Sciatic nerve (tissue), 2 donors: ENCODE results near the gene GHRL. TPM values are rescaled to one million over a fixed set of nuclear protein-coding genes. Genes with fewer than 3 reads are reported as not detected.

Source experiments
- ATAC-seq: fragments of 200-7000 bp; cut with Tn5 transposase; one replicate; pipeline ENCODE4 v1.9.1; 2020; ENCODE audit warnings: mild to moderate bottlenecking, moderate library complexity
- DNase-seq: peaks from one replicate; pipeline ENCODE4 v3.0.0-alpha.2; 2020; ENCODE audit warnings: low spot score
- intact Hi-C: fragments of 100-400 bp; cut with DNase I; formaldehyde crosslinking; loops from one replicate; pipeline ENCODE4 v1.14.2; 2022
- total RNA-seq: library from RNA; stranded (reverse); fragmentation: NEBNext Ultra II Directional; extraction: Animal tissue kit (Norgen Biotek cat#: 25700); gene quantifications from one replicate; pipeline ENCODE4 v1.2.1, GENCODE V29; 2021
- donor health status: DM: no; HTN: no; CAD: no.
- donor health status: DM: no; HTN: no; CAD: no.

Gene GHRL, protein sequence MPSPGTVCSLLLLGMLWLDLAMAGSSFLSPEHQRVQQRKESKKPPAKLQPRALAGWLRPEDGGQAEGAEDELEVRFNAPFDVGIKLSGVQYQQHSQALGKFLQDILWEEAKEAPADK
- total RNA-seq = 2.1 TPM

DNA sequence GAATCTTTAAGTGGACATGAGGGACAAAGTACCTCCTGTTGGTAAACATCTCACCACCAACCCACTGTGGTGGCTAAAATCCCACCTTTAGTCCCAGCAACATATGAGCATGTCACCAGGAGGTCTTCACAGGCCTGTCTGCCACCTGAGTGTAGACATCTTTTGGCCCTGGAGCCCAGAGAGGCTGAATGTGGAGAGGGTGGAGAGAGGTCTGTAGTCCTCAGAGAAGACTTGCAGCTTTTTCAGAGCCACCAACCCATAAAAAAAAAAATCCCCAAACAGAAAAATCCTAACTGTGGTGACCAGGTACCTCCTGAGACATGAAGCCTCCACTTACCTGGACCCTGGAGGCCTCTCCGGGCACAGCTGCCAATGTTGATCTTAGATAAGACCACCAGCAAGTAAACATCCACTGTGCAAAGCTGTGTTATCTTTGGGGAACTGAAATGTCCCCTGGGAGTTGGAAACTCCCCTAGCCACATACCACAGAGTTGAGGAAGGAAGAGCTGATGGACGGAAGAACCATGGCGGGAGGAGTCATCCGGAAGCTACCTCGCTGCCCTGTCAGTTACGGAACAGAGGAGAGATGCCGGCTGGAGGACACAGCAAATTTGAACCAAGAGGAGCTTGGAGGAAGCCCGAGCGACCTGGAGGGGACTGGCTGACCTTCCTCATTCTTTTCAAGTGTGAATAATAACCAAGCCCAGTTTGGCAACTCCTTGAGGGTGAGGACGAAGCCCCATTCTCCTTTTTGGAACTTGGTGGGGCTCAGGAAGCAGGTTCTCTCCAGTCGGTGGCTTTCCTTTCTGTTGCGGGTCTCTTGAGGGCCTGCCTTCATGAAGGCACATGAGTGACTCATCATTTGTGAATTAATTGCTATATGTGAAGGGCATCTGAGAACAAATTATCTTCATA lies at the start of gene GHRL:
Gene GHRL, minus strand, starts transcription at position 443 of the 915 bp plus-strand sequence. CDS start 2,767 bp downstream, outside the sequence.
- DNase-seq = no peak
- no peak for ATAC-seq
- intact Hi-C loops = no loop called here

DNA sequence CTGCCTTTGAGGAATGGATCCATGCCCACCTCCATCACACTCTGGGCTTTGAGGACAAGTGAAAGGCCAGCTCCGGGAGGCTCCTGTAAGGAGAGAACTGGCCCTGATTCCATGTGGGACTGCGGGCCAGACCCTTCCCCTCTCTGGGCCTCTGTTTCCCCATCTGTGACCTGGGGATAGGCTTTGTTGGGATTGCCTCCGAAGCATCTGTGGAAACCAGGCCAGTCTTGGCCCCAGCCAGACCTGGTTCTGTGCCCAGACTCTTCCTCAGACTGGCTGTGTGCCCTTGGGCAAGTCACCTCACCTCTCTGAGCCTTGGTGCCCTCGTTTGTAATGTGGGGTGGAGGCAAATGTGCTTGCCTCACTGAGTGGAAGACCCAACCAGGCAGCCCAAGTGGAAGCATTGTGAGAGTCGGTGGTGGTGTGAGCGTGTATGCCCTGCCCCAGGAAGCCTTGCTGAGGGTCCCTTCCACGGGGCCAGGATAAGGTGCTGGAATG lies 49.2 kb upstream of the GHRL start:
- ATAC-seq (no peak), DNase-seq (no peak)
- intact Hi-C loops = loop anchor here (5.0 kb wide), 1 partner anchor 395 kb away; no protein-coding TSS in a partner anchor

DNA sequence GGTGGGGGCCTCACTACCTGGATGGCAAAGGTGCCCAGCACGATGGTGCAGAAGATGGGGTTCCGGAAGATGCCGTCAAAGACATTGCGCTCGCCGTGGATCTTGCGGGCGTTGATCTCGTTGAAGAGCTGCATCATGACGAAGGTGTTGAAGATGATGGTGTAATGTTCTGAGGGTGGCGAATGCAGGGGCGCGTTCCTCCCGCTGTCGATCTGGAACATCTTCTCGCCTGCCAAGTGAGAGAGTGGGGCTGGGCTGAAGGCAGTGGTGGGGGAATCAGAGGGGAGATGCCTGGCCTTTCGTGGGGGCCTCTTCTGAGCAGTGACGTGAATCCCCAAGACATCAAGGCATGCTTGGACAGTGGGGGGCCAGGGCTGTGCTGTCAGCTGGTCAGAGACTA lies 47.7 kb upstream of the GHRL start:
- DNase-seq (no peak), ATAC-seq (no peak)
- intact Hi-C loops = loop anchor here (5.0 kb wide), 1 partner anchor 397 kb away; no protein-coding TSS in a partner anchor

DNA sequence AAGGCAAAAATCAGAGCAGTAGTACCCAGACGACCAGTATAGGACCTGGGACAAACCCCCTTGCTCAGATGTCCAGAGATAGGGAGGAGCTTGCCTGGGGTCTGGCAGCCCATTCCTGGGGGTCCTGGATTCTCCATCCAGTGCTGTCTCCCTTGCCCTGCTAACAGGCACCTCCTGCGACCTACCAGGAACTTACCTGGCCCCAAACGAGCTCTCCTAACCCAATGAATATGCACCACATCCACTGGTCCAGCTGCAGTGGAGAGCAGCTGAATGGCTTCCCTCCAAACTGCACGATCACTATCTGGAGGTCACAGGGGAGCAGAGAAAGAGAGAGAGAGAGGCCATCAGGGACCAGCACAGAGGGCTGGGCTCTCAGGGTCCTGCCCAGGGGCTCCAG lies 47.3 kb upstream of the GHRL start:
- intact Hi-C loops = loop anchor here (5.0 kb wide), 1 partner anchor 397 kb away; no protein-coding TSS in a partner anchor
- ATAC-seq (no peak), DNase-seq (no peak)

DNA sequence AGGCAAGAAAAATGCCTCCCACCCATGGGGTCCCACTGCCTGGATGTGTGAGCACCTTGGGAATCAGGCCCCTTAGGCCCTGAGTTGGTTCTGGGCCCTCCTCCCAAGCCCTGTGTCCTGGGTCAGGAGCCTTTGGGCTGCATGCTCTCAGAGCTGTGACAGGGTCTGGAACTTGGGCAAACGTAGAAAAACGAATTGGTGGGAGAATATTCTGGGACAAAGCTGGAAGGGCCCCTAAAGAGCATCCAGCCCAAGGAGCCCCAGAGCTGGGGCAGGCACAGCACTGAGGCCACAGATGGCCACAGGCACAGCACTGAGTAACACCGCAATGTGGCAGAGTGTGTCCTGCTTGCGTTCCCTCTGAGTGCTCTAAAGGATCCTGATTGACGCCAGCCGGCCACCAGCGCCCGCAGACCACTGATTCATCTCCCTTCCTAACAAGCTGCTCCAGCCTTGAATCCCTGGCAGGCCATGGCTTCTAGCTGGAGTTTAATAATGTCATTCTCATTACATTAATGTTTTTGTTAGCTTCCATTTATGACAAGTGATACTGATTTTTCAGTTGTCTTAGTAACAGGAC lies 46.7 kb upstream of the GHRL start:
- no peak for ATAC-seq
- intact Hi-C loops = no loop called here
- DNase-seq = no peak

DNA sequence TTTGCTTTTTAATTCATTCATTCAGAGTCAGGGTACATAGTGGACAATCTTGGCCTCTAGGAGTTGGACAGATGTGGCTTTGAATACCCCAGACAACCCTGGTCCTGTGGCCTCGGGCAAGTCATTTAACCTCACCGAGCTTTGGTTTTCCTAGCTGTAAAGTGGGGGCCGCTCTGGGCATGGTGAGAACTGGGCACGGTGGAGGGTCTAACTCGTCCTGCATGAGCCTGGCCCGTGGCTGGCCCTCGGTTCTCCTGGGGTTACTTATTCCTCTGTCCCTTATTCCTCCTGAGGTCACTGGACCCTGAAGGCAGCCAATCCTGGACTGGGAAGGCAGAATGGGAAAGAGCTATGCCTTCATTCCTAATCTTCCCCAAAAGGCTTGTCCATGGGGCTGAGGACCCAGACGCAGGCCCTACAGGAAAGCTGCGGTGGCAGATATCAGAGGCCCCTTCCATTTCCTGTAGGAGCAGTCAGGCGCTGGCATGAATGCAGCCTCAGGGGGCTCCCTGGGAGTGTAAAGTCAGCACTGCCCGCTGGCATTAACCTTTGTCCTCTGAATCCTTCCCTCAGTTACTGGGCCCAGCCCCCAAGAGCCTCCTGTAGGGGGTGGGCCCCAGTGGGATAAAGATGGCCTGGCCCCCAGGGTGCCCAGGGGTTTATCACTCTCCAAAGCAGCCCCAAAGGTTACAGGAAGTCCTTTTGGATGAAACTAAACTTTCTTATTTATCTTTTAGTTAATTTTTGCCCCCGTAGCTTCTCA lies 46.0 kb upstream of the GHRL start:
- DNase-seq = no peak
- ATAC-seq = no peak
- intact Hi-C loops = no loop called here

DNA sequence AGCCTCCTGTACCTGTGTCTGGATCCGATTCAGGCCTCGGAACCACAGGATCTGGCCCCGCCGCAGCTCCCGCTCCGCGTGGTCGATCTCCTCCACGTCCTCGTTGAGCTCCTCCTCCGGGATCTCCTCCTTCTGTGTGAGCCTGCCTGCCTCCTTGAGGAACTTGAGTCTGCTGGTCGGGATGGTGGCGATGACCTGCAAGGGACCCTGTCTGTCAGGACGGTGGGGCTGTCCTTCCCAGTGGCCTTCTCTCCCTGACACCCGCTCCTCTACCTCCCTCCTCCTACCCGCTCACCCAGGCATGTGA lies 45.4 kb upstream of the GHRL start:
- ATAC-seq (no peak), DNase-seq (no peak)
- intact Hi-C loops = no loop called here

DNA sequence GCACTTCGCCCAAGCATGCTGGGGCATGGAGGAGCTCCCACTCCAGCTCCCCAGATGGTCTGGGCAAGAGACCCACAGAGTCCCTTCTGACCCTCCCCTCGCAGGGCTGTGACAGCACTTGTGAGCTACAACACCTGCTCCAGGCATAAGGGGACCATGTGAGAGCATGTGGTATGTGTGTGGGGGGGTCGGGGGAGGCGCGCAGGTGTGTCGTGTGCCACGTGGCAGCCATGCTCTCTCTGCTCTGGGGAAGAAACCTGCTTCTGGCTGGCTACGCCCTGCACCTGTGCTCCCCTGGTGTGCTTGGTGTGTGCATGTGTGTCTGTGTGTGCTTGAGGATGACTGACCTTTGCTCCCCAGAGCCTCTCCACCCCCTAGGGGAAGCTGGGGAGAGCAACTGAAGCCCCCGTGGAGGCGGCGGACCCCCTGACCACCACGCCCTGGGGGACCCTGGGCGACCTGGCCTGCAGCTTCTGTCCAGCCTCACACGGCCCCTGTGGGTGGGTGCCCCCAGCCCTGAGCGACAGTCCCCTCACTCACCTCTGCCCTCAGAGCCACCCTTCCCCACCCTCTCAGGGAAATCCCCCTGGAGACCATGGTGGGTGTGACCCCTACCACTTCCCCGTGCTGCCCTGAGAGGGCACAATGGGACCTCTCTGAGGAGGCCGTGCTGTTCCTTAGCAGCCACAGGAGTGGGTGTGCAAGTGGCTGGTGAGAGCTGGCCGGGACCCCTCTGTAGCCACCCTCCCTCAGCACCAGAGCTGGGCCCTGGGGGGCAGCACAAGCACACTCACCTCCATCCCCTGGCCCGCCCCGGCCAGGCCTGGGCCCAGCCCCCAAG lies 44.8 kb upstream of the GHRL start:
- no peak for ATAC-seq

DNA sequence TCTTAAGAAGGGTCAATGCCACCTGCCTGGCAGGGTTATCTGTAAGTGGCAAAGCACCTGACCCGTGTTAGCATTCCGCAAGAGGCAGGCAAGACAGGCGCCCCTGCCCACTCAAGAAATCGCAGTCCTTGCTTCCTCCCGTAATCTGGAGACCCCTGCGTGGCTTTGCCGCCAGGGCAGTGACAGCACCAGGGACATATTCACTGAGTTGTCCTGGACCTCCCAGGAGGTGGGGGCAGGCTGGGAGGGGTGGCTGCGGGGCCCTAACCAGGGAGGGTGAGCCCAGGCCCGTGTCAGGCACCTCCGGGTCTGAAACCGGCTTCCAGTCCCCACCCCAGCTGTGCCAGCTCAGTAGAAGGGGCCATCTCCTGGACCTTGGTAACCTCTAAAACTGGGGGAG lies 44.0 kb upstream of the GHRL start:
- no peak for ATAC-seq

More for the DNA sequence above, 44.8 kb upstream of the GHRL start:
- intact Hi-C loops = no loop called here
- DNase-seq = no peak

DNA sequence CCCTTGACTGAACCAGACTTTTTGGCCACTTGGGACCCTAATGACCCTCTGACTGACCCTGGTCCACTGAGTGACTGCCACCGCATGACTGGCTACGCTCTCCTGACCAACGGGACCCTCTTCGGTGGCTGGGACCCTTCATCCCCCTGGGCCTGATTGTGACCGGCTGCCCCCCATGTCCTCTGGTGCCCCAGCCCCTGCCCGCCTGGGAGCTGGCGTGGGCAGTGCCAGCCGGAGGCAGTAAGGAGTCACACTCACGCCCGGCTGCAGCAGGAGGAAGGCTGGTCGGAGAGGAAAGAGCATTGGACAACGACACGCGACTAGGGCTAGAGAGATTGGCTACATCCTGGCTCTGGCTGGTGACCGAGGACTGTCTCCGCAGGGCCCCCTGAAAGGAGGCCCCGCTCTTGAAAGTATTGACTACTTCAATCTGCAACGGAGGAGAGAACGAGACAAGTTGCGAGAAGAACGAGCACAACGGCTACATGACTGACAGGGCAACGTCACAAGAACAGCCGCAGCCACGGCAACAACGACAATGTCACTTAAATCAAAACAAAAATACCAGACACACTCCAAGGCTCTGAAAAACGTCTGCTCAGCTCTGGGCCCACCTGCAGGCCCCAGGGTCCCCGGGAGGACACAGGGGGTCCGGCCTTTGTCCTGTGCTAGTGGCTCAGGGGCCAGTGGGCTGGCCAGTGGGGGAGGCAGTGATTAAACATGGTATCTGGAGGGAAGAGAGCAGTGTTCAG lies 43.3 kb upstream of the GHRL start:
- ATAC-seq (no peak), DNase-seq (no peak)
- intact Hi-C loops = no loop called here

More for the DNA sequence above, 44.0 kb upstream of the GHRL start:
- DNase-seq = no peak
- intact Hi-C loops = no loop called here

DNA sequence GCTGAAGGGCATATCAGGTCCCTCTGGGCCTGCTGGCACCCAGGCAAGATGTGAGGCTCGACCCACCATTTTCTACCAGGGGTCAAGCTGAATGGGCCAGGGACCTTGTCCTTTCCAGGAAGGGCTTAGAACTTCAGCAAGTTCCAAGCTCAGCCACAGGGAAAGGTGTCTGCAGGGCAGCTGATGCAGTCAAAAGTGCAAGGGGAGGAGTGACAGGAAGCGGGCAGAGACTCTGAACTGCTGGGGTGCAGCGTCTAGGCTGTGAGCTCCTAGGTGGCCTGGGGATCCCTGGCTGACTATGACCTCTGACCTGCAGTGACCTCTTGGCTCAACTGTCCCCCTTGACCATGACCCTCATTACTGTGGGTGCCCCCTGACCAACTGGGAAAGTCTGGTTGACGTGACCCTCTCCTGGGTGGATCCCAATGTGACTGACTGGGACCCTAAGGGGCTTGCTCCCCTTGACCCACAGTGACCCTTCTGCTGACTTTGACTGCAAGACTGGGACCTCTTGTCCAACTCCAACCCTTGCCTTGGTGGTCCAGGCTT lies 42.5 kb upstream of the GHRL start:
- DNase-seq (no peak), ATAC-seq (no peak)
- intact Hi-C loops = no loop called here

DNA sequence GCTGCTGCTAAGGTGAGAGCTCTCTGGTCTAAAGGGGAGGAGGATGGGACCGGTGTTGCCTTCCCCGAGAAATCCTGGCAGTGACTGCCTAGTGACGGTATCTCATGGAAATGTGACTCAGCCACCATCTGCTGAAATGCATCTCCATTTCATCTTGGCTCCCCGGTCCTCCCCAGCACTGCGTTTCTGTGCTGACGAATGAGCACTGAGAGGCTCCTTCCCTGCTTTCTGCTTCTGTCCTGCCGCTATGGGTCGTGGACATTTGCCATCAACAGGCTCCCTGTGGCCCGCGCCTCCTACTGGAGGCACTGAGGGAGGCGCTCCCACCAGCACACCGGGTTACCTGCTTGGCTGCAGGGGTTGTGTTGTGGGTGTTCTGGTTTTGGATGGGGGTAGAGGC lies 41.7 kb upstream of the GHRL start:
- DNase-seq (no peak), ATAC-seq (no peak)
- intact Hi-C loops = no loop called here

DNA sequence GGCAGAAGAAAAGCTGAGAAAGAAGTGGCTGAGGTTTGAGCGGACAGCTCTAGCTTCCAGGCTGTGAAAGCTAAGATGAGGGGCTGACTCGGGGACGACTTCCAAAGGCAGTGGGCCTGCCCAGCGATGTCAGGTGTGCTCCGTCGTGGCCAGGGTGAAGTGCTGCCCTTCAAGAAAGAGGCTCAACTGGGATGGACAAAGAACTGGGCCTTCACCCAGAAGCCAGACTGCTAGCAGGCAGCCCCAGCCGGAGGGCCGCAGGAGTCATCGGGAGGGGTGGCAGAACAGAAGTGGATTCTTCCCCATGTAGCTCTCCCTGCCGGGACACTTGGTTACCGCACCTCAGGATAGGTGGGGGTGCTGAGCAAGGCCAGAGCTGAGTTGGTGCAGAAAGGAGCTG lies 41.3 kb upstream of the GHRL start:
- ATAC-seq = no peak
- DNase-seq = no peak
- intact Hi-C loops = no loop called here

DNA sequence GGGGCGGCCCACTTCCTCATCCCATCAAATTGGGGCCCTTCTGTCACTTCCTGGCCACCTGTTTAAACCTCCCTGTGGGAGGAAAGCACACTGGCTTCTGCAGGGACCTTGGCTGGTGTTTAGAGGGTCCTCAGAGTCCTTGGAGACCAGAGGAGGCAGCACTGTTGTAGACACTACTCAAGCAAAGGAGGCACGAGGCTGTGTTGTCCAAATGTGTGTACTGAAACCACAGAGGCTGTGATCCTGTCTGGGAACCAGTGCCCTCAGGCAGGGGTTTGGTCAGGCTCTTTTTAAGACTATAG lies 40.6 kb upstream of the GHRL start:
- intact Hi-C loops = no loop called here
- no peak for DNase-seq
- no peak for ATAC-seq

DNA sequence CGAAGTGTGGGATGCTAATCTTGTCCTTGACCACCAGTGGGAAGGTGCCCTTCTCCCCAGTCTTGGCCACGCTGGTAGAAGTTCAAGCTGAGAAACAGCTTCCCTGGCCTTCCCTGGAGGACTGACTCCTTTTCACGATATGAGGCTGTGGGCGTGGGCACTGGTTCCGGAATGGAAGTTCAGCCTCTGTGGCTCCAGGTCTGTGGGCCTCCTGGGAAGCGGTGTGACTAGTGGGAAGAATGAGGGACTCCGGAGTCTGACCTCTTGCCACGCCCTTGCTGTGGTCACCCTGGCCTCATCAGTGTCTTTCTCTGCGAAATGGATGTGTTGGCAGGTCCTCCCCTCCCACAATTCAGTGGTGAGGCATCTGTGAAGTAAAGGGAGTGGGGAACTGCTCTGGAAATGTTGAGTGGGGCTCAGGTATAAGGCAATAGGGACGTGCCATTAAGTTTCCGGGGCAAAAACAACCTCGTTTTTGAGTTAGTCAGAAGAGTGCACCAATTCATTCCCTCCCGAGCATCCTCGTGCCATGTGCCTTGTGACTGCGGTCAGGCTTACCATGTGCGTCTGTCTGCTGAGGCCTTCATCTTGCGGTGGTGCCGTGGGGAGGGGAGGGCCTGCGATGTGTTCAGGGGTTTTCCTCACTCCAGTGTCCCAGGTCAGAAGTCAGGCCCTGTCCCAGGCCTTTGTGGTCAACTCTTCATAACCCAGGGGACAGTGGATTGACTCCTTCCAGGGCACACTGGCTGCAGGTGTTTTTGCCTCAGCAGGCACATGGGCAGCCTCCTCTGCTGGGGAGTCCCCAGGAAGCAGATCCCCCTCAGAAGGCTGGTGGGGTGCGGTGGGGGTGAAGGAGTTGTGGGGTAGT lies 40.0 kb upstream of the GHRL start:
- no peak for ATAC-seq
- intact Hi-C loops = no loop called here
- no peak for DNase-seq

DNA sequence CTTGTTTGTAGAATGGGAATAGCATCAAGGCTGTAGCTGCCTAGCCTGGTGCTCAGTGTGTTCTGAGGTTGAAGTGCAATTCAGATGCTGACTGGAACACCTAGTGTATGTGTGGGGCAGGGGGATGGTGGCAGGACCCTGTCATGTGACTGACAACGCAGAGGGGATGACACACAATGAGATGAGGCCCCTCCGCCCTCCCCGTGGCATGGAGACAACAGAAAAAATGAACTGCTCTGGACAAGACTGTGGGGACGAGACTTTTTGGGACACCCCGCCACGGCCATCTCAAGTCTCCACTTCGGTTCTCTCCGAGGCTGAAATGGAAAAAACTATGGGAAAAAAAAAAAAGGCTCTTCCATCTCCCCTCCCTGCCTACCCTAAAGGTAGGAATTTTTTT lies 38.6 kb upstream of the GHRL start:
- no peak for ATAC-seq
- intact Hi-C loops = no loop called here
- DNase-seq = no peak

DNA sequence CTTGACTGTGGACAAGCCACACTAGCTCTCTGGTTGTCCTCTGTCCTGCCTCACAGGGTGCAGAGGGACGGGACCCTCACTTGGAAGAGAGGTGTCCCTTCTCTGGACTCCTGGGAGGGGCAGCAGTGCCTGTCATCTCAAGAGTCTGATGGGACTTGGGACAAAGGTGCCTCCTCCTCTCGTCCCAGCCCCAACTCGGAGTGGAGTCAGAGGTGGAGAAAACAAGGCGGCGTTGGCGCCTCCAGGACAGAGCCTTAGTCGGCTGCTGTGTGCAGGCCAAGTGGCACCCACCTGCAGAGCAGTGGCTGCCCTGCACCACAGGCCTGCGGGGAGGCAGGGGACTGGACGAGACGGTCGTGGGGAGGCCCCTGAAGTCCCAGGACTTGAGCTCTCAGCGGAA lies 37.6 kb upstream of the GHRL start:
- DNase-seq (no peak), ATAC-seq (no peak)
- intact Hi-C loops = no loop called here
